ENCODE data around the gene CPNE5.

CPNE5 gene

DNA sequence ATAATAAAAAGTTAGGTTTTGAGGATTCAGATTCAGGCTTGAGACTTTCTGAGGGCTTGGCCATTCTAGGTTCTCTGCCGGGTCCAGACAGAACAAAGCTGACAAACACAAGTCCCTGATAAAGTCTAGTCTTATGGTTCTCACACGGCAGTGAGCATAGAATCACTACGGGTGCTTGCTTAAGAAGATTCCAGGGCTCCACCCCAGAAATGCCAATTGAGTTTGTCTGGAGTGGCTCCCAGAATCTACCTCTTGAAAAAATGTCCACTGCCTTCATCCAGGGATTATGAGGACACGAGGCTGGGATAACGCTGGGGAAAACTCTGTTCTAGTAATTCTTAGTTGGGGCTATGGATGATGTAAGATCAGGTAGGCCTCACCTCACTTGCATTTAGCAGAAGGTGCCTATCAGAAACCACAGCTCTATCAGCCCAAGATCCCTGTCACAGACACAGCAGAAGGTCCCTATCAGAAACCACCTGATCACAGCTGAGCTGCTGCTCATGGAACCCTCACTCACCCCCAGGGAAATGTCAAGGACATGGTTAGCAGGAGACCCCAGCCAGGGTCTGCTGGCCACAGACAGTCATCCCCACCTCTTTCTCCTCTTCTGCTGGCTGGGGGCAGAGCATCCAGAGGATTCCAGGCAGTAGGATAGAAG, 89.3 kb downstream of the CPNE5 start:
- TF ChIP-seq, protein P1, sequence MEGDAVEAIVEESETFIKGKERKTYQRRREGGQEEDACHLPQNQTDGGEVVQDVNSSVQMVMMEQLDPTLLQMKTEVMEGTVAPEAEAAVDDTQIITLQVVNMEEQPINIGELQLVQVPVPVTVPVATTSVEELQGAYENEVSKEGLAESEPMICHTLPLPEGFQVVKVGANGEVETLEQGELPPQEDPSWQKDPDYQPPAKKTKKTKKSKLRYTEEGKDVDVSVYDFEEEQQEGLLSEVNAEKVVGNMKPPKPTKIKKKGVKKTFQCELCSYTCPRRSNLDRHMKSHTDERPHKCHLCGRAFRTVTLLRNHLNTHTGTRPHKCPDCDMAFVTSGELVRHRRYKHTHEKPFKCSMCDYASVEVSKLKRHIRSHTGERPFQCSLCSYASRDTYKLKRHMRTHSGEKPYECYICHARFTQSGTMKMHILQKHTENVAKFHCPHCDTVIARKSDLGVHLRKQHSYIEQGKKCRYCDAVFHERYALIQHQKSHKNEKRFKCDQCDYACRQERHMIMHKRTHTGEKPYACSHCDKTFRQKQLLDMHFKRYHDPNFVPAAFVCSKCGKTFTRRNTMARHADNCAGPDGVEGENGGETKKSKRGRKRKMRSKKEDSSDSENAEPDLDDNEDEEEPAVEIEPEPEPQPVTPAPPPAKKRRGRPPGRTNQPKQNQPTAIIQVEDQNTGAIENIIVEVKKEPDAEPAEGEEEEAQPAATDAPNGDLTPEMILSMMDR (IDR thresholded peaks at IDR 0.05; ENCODE audit: control insufficient read depth, extremely low read depth, insufficient read depth) = no peak
- no peak for DNase-seq (ENCODE audit: low read depth)
- no peak overlapping the region for H3K4me3 ChIP-seq (ENCODE audit: low read depth, low read length)

DNA sequence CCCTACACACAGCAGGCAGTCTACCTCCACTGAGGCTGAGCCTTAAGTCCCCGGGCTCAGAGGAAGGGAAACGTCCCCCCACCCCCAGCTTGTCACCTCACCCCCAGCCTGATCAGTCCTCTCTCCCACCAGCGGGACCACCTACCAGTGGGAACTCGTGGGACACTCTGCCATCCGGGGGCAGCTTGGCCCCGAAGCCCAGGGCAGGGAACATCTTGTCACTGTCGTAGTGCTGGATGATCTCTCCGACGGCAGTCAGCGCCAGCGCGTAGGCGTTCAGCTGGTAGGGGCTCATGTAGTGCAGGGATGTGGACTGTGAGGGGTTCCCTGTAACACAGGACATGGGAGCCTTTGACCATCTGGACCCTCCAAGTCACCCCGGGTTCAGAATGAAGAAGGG, 93.0 kb downstream of the CPNE5 start:
- TF ChIP-seq, protein P1 (IDR thresholded peaks at IDR 0.05; ENCODE audit: control insufficient read depth, extremely low read depth, insufficient read depth) = no peak
- DNase-seq (ENCODE audit: low read depth) = no peak
- no peak overlapping the region for H3K4me3 ChIP-seq (ENCODE audit: low read depth, low read length)

DNA sequence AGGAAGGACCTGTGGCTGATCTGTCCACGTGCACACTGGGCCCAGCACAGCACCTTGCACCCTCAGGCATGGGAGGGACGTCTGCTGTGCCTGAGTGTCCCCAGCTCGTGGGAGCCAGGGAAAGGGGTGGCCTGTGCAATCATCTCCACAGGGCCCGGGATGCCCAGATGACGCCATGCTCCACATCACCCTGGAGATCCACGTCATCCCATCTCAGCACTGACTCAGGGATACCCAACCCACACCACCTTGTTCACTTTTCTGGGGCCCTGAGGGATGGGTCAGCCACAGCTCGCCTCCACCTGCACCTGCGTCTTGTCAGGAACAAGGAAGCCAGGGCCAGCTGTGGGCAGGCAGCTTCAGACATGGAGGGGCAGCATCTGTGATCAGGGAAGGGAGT, 93.4 kb downstream of the CPNE5 start:
- TF ChIP-seq, protein P1 (IDR thresholded peaks at IDR 0.05; ENCODE audit: control insufficient read depth, extremely low read depth, insufficient read depth) = no peak
- no peak for DNase-seq (ENCODE audit: low read depth)
- no peak overlapping the region for H3K4me3 ChIP-seq (ENCODE audit: low read depth, low read length)

DNA sequence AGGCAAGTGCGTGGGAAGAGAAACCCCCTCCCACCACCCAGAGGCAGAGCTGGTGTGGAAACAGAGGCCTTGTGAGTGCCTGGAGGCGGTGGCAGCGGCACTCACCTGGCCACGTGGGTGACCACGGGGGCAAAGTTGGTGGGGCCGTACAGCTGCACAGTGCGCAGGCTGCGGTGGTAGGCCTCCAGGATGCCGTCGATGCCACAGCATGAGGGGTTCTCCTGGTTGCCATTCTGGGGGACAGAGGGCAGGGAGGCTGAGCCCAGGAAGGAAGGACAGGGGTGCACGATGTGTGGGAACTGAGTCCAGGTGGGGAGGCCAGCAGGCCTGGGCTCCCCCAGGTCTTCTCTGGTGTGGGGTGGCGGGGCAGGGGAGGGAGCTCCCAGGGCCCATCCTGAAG, 94.0 kb downstream of the CPNE5 start:
- no peak overlapping the region for H3K4me3 ChIP-seq (ENCODE audit: low read depth, low read length)
- TF ChIP-seq, protein P1 (IDR thresholded peaks at IDR 0.05; ENCODE audit: control insufficient read depth, extremely low read depth, insufficient read depth) = no peak
- no peak for DNase-seq (ENCODE audit: low read depth)

DNA sequence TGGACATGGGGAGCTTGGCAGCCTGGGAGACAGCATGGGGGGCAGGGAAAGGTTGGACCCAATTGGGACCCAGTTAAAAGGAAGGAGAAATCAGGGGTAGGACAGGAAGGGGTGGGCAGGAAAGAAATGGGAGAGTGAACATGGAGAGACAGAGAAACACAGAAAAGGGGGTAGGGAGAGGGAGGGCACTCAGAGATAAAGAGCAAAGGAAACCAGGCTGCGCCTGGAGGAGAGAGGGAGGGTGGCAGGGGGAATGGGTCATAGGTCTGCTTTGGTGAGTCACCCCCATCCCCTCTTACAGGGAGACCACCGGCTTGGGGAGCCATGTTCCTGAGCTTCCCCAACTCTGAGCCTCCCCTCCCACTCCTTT, 95.0 kb downstream of the CPNE5 start:
- no peak overlapping the region for H3K4me3 ChIP-seq (ENCODE audit: low read depth, low read length)
- TF ChIP-seq, protein P1 (IDR thresholded peaks at IDR 0.05; ENCODE audit: control insufficient read depth, extremely low read depth, insufficient read depth) = no peak
- no peak for DNase-seq (ENCODE audit: low read depth)

DNA sequence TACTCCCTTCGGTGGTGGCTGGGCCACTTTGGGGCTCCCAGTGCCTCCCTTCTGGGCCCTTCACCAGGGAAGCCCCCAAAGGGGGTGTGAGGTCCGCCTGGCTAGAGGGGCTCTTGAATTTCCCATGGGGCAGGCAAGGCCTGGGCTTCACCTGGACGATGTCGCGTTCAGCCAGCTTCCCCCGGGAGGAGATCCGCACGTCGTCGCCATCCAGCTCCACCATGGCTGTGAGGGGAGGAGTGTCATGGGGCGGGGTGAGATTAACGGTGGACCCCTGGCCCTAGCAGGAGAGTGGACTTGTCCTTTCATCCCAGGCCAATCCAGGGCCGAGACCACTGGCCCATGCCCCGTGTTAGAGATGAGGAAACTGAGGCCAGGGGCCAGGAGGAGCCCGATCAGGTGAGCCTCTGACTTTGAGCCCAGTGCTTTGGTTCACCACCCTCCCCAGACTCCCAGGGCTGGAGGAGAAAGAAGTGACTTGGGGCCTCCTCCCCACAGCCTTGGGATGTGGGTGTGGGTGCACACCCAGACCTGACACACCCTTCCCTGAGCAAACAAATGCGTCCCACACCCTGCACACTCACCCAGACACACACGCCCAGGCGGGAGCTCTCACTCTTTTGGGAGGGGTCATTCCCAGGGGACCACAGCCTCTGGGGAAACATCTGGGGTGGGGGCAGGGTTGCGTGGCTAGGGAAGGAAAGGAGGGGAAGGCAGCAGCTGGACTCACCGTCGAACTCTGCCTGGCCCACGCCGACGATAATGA, 95.5 kb downstream of the CPNE5 start:
- H3K4me3 ChIP-seq (ENCODE audit: low read depth, low read length) = no peak overlapping the region
- DNase-seq (ENCODE audit: low read depth) = no peak
- TF ChIP-seq, protein P1 (IDR thresholded peaks at IDR 0.05; ENCODE audit: control insufficient read depth, extremely low read depth, insufficient read depth) = no peak

Measured in LNCaP clone FGC (cell line).